Activated CD4-positive, alpha-beta T cell treated with anti-CD3 and anti-CD28 coated beads for 36 hours (primary cell): ENCODE results near the gene SERINC3. TPM values are rescaled to one million over a fixed set of nuclear protein-coding genes. Genes with fewer than 3 reads are reported as not detected.

Source experiments
- ATAC-seq: fragments of 200-7000 bp; cut with Tn5 transposase; one replicate; pipeline ENCODE4 v1.10.0; 2021; ENCODE audit warnings: mild to moderate bottlenecking, moderate library complexity
- CTCF ChIA-PET: fragments of 350-600 bp; sonication (Branson Sonifier 250); formaldehyde crosslinking; loops from one replicate; lab custom pipeline; 2021; ENCODE audit warnings: antibody characterized with exemption; lab: Charles Lee
- POLR2A ChIA-PET: fragments of 350-600 bp; sonication (Branson Sonifier 250); formaldehyde crosslinking; loops from one replicate; lab custom pipeline; 2021; ENCODE audit warnings: antibody characterized with exemption, inconsistent platforms; lab: Charles Lee
- DNase-seq: peaks from one replicate; pipeline ENCODE4 v3.0.0-alpha.2; 2020
- H3K27ac Mint-ChIP-seq: one replicate; pipeline ENCODE4 v1.8.0; 2021; ENCODE audit warnings: mixed read lengths
- H3K27me3 Mint-ChIP-seq: one replicate; pipeline ENCODE4 v1.8.0; 2021; ENCODE audit warnings: mixed read lengths
- H3K36me3 Mint-ChIP-seq: one replicate; pipeline ENCODE4 v1.8.0; 2021; ENCODE audit warnings: low read depth, mixed read lengths
- H3K4me1 Mint-ChIP-seq: one replicate; pipeline ENCODE4 v1.8.0; 2021; ENCODE audit warnings: mixed read lengths
- H3K4me3 Mint-ChIP-seq: one replicate; pipeline ENCODE4 v1.8.0; 2021; ENCODE audit warnings: mild to moderate bottlenecking, moderate library complexity, mixed read lengths
- H3K9me3 Mint-ChIP-seq: one replicate; pipeline ENCODE4 v1.8.0; 2021; ENCODE audit warnings: low read depth, mixed read lengths
- intact Hi-C, 2 experiments: fragments of 100-400 bp; cut with DNase I in 1 of 2; cut with micrococcal nuclease in 1 of 2; formaldehyde crosslinking; loops; one replicate each; pipeline versions ENCODE4 v1.14.2 to v1.15.1; 2022 to 2024; cut with DNase I, micrococcal nuclease
- total RNA-seq, 2 experiments: library from RNA; stranded (reverse); gene quantifications; one replicate each; pipeline ENCODE4 v1.2.3, GENCODE V29; 2021

The SERINC3 gene
- total RNA-seq, 2 experiments from 2014 or later = 51.9 to 58.5 TPM

GRCh38 chr20:44513871-44514270 lies 8.0 kb downstream of the SERINC3 start:
- Mint-ChIP-seq H3K4me1 (peaks cover 46% of the 10 kb centered on the region), H3K9me3 (no peaks in the 10 kb centered on the region), H3K27me3 (no peaks in the 10 kb centered on the region), H3K27ac (no peak overlapping the region), H3K4me3 (no peak overlapping the region), H3K36me3 (peaks cover 16% of the 10 kb centered on the region)
- no peak for DNase-seq
- intact Hi-C loops = no loop called here
- CTCF ChIA-PET = interaction anchor here (0.9 to 1.1 kb wide), 4 partner anchors 20 to 434 kb away, joined by 3 to 4 read pairs (median 3); partner anchors contain the start of gene TTPAL
- POLR2A ChIA-PET = no interaction called here
- ATAC-seq = peak; percentile 51

DNA sequence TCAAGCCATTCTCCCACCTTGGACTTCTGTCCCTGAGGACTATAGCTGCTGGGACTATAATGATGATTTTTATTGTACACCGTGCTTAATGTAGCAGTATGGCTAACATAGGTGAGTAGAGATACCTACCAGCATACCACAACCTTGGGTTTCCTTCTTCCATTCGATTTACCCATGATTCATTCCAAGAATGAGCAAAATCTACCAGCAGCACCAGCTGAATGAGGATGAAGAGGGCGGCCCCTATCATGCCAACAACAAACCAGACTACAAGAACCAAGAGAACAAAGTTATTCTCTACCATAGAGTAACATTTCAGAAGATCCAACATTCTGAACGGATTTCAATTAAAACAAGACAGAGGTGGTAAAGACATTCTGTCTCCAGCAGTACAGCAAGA lies 12.1 kb downstream of the SERINC3 start:
- no peak overlapping the region for H3K4me3 Mint-ChIP-seq
- peaks cover 20% of the 10 kb centered on the region for H3K4me1 Mint-ChIP-seq
- H3K27ac Mint-ChIP-seq = peak overlapping the region; percentile 13
- POLR2A ChIA-PET = interaction anchor here (1.1 kb wide), 1 partner anchor 12 kb away, joined by 3 read pairs; the partner anchor contains the start of gene SERINC3
- no peaks in the 10 kb centered on the region for H3K9me3 Mint-ChIP-seq
- no peaks in the 10 kb centered on the region for H3K27me3 Mint-ChIP-seq
- DNase-seq (peak; percentile 24), ATAC-seq (peak; percentile 68)
- peaks cover 27% of the 10 kb centered on the region for H3K36me3 Mint-ChIP-seq
- intact Hi-C loops = no loop called here
- CTCF ChIA-PET = interaction anchor here (1.1 kb wide), 1 partner anchor 100 kb away, joined by 3 read pairs; no protein-coding TSS in a partner anchor

DNA sequence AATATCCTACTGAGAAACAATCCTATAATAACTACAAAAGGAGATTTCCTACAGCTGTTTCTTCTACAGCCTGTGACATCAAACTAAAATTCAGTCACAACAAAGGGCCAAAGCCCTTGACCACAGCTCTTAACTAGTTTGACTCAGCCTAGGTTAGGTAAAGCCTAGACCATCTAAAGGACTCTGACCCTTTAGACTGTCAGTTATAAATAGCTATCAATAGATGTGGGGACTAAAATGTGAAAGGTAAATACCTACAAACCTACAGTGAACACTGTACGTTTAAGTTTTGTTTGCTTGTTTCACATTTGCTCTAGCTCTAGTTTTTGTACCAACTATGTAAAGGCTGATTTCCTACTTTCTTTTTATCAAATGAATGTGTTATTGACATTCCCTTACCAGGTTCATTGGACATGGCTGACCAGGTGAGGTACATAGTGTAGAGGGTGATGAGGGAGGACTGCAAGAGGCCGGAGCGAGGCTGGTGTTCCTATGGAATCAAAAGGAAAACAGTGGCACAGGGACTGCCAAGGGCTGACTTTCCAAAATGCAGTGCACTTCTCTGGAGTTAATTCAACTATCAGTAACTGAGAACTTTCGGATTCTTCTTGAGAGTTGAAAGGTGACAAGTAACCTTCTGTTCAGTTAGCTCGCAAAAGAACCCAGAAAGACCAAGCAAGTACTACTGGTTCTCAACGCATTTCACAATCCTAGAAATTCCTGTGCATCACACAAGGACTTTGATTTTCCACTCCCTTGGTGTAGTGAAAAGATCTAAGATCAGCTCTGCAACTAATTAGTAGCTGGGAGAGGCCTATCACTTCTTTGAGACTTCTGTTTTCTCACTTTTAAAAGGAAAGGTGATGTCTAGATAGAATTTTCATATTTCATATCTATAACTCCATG lies 17.2 kb downstream of the SERINC3 start:
- H3K4me3 Mint-ChIP-seq = no peak overlapping the region
- ATAC-seq (no peak), DNase-seq (no peak)
- peaks cover under 1% of the 10 kb centered on the region for H3K4me1 Mint-ChIP-seq
- ChIA-PET CTCF (interaction anchor here (0.6 to 1.3 kb wide), 3 partner anchors 81 to 124 kb away, joined by 3 read pairs; no protein-coding TSS in a partner anchor), POLR2A (no interaction called here)
- intact Hi-C loops = no loop called here
- no peaks in the 10 kb centered on the region for H3K9me3 Mint-ChIP-seq
- H3K27ac Mint-ChIP-seq = no peak overlapping the region
- H3K27me3 Mint-ChIP-seq = no peaks in the 10 kb centered on the region
- H3K36me3 Mint-ChIP-seq = peaks cover 39% of the 10 kb centered on the region

- Mint-ChIP-seq H3K27ac (no peak overlapping the region), H3K27me3 (no peaks in the 10 kb centered on the region), H3K4me3 (no peak overlapping the region), H3K9me3 (no peaks in the 10 kb centered on the region), H3K36me3 (peaks cover 38% of the 10 kb centered on the region), H3K4me1 (peaks cover 5% of the 10 kb centered on the region)
- intact Hi-C loops = no loop called here
- ChIA-PET POLR2A (no interaction called here), CTCF (interaction anchor here (0.6 to 1.3 kb wide), 4 partner anchors 17 to 180 kb away, joined by 3 to 4 read pairs (median 3); no protein-coding TSS in a partner anchor)
- ATAC-seq = no peak
- no peak for DNase-seq
These were observed 18.9 kb downstream of the SERINC3 start for GRCh38 chr20:44502968-44503367.

GRCh38 chr20:44501448-44501847 lies 20.4 kb downstream of the SERINC3 start:
- DNase-seq (no peak), ATAC-seq (no peak)
- peak overlapping the region; percentile 49 for H3K27ac Mint-ChIP-seq
- peaks cover 19% of the 10 kb centered on the region for H3K4me1 Mint-ChIP-seq
- ChIA-PET POLR2A (no interaction called here), CTCF (interaction anchor here (1.2 to 1.4 kb wide), 2 partner anchors 19 to 20 kb away, joined by 4 to 5 read pairs; partner anchors contain the start of gene SERINC3)
- H3K36me3 Mint-ChIP-seq = peaks cover 43% of the 10 kb centered on the region
- intact Hi-C loops = no loop called here
- H3K4me3 Mint-ChIP-seq = no peak overlapping the region
- H3K27me3 Mint-ChIP-seq = no peaks in the 10 kb centered on the region
- no peaks in the 10 kb centered on the region for H3K9me3 Mint-ChIP-seq

- H3K36me3 Mint-ChIP-seq = peaks cover 54% of the 10 kb centered on the region
- intact Hi-C loops = no loop called here
- H3K4me3 Mint-ChIP-seq = no peak overlapping the region
- no peak overlapping the region for H3K27ac Mint-ChIP-seq
- POLR2A ChIA-PET = no interaction called here
- H3K4me1 Mint-ChIP-seq = peaks cover 31% of the 10 kb centered on the region
- H3K27me3 Mint-ChIP-seq = no peaks in the 10 kb centered on the region
- no peak for DNase-seq
- no peak for ATAC-seq
- CTCF ChIA-PET = interaction anchor here (0.6 to 1.4 kb wide), 5 partner anchors 22 to 350 kb away, joined by 3 to 5 read pairs (median 3); partner anchors contain the start of genes SERINC3 and TTPAL
- H3K9me3 Mint-ChIP-seq = no peaks in the 10 kb centered on the region
These were observed 21.6 kb downstream of the SERINC3 start for GRCh38 chr20:44500221-44500620.

GRCh38 chr20:44497761-44498160 lies 24.1 kb downstream of the SERINC3 start:
- no peaks in the 10 kb centered on the region for H3K27me3 Mint-ChIP-seq
- ChIA-PET CTCF (no interaction called here), POLR2A (interaction anchor here (1.1 kb wide), 1 partner anchor 10 kb away, joined by 3 read pairs; no protein-coding TSS in a partner anchor)
- intact Hi-C loops = loop anchor here in 1 of 2 experiments (1.0 to 10.0 kb wide), 4 partner anchors 24 to 1257 kb away; no protein-coding TSS in a partner anchor
- ATAC-seq = no peak
- DNase-seq = no peak
- H3K36me3 Mint-ChIP-seq = peaks cover 62% of the 10 kb centered on the region
- H3K27ac Mint-ChIP-seq = peak overlapping the region; percentile 26
- H3K4me1 Mint-ChIP-seq = peaks cover 43% of the 10 kb centered on the region
- H3K9me3 Mint-ChIP-seq = no peaks in the 10 kb centered on the region
- H3K4me3 Mint-ChIP-seq = no peak overlapping the region

- ATAC-seq (peak; percentile 70), DNase-seq (peak; percentile 71)
- Mint-ChIP-seq H3K9me3 (no peaks in the 10 kb centered on the region), H3K27ac (peak overlapping the region; percentile 86), H3K4me3 (no peak overlapping the region), H3K4me1 (peaks cover 43% of the 10 kb centered on the region), H3K27me3 (no peaks in the 10 kb centered on the region), H3K36me3 (peaks cover 64% of the 10 kb centered on the region)
- ChIA-PET CTCF (no interaction called here), POLR2A (no interaction called here)
- intact Hi-C loops = loop anchor here in 1 of 2 experiments (1.0 to 10.0 kb wide), 4 partner anchors 24 to 1258 kb away; no protein-coding TSS in a partner anchor
These were observed 24.9 kb downstream of the SERINC3 start for GRCh38 chr20:44496976-44497375.

DNA sequence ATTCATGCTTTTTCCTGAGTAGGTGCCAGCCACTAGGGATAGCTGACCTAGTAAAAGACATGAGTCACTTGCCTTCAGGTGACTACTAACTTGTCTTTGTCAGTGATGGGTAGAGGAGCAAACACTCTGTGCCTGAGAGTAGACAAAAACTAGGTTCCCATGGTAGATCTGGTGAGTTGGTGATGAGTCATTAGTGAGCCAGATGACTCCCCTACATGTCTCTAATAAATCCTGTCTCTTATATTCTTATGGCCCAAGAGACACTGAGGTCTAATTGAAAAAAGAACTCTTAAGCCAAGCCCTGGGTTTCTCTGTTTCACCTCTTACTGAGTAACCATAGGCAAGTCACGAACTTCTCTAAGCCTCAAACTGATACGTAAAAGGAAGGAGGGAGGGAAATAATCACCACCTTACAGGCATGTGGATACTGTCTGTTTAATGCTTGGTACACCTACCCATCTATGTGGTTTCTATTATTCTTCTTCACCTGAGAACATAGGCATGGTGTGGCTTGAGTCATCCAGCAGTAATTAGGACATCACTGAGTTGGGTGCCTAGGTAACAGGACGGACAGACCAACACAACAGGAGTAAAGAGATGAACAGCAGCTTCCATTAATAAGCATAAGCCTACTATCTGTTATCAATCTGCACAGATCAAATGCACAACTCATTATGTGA lies 25.9 kb downstream of the SERINC3 start:
- Mint-ChIP-seq H3K36me3 (peaks cover 57% of the 10 kb centered on the region), H3K27ac (peak overlapping the region; percentile 78), H3K4me1 (peaks cover 50% of the 10 kb centered on the region), H3K4me3 (no peak overlapping the region), H3K9me3 (no peaks in the 10 kb centered on the region), H3K27me3 (no peaks in the 10 kb centered on the region)
- peak; percentile 27 for DNase-seq
- intact Hi-C loops = loop anchor here (1.0 to 10.0 kb wide), 4 partner anchors 26 to 1259 kb away; partner anchors contain the start of gene SERINC3 (in 1 of the 2)
- POLR2A ChIA-PET = no interaction called here
- peak; percentile 84 for ATAC-seq
- CTCF ChIA-PET = no interaction called here

DNA sequence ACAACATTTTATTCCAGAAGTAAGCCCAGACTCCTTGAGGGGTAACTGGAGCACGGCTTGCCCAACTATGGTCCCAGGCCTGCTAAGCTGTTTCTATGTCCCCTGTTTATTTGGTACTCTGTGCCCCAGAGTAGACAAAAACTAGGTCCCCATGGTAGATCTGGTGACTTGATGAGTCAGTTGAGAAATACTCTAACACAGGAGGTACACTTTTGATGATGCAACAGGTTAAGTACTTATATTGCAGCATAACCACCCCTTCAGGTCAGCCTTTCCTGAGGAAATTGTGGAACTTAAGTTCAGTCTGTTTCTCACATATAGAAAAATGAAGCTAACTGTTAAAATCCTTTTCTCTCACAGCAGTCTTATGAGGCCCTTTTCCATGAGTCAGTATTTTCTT lies 26.6 kb downstream of the SERINC3 start:
- peak; percentile 42 for ATAC-seq
- no peak for DNase-seq
- Mint-ChIP-seq H3K4me3 (no peak overlapping the region), H3K27ac (peak overlapping the region; percentile 78), H3K4me1 (peaks cover 52% of the 10 kb centered on the region), H3K9me3 (no peaks in the 10 kb centered on the region), H3K36me3 (peaks cover 55% of the 10 kb centered on the region), H3K27me3 (no peaks in the 10 kb centered on the region)
- ChIA-PET POLR2A (no interaction called here), CTCF (interaction anchor here (0.6 kb wide), 1 partner anchor 139 kb away, joined by 3 read pairs; no protein-coding TSS in a partner anchor)
- intact Hi-C loops = loop anchor here (1.0 to 10.0 kb wide), 4 partner anchors 27 to 1260 kb away; partner anchors contain the start of gene SERINC3 (in 1 of the 2)

GRCh38 chr20:44494681-44495080 lies 27.2 kb downstream of the SERINC3 start:
- no peak for ATAC-seq
- no peaks in the 10 kb centered on the region for H3K27me3 Mint-ChIP-seq
- H3K9me3 Mint-ChIP-seq = no peaks in the 10 kb centered on the region
- peaks cover 57% of the 10 kb centered on the region for H3K36me3 Mint-ChIP-seq
- H3K4me1 Mint-ChIP-seq = peaks cover 58% of the 10 kb centered on the region
- peak overlapping the region; percentile 78 for H3K27ac Mint-ChIP-seq
- no peak for DNase-seq
- intact Hi-C loops = loop anchor here (1.0 to 10.0 kb wide), 4 partner anchors 28 to 1260 kb away; partner anchors contain the start of gene SERINC3 (in 1 of the 2)
- ChIA-PET CTCF (interaction anchor here (0.6 to 0.9 kb wide), 2 partner anchors 20 to 140 kb away, joined by 3 read pairs; no protein-coding TSS in a partner anchor), POLR2A (no interaction called here)
- no peak overlapping the region for H3K4me3 Mint-ChIP-seq
